Mammary epithelial cell (primary cell): ENCODE results near the gene LIMCH1.

Source experiments
- EZH2 ChIP-seq: IDR thresholded peaks from 2 replicates; pipeline ENCODE4 v1.6.1; 2012; ENCODE audit warnings: low read length, inconsistent platforms, borderline replicate concordance
- TF ChIP-seq, protein P1 (sequence below), 2 donors: IDR thresholded peaks in 1 of 2; conservative IDR thresholded peaks in 1 of 2; 2 replicates each; pipeline ENCODE4 v1.5.1; 2011 to 2012; ENCODE audit warnings: inconsistent platforms in 2 of 2, low read length in 2 of 2, mild to moderate bottlenecking in 2 of 2, control low read depth in 1 of 2, low read depth in 1 of 2; ENCODE audit not compliant: insufficient read depth in 1 of 2; ENCODE audit errors: extremely low read depth in 1 of 2

DNA sequence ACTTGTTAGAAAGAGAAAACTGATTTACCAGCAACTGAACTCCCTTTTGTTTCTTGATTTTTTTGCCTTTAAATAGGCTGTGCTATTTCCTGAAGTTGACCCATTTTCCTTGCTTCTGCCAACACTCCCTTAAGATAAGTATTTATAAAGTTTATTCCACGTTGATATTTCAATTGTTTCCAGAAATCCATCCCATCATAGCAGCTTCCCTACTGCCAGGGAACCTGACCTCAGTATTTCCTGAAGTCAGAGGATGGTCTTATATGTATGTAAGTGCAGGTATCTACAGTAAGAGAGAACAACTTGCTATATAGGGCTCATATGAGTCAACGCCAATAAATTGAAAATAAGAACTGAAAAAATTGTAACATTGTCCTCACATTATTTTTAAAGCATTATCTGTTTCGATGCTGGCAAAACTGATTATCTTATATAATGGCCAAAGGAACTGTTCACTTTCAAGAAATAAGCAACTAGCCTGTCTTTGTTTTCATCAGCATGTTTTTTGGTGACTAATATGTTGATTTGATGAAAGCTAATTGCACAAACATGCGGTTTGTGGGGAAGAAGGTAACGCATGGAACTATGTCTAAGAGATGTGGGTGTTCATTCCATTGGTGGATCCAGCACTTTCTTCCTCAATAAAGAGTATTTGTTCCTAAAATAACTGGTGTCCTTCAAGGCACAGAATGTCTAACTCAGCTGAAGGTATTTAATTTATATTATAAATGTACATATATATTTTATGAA, 4.7 kb downstream of the LIMCH1 start:
- TF ChIP-seq, protein P1, sequence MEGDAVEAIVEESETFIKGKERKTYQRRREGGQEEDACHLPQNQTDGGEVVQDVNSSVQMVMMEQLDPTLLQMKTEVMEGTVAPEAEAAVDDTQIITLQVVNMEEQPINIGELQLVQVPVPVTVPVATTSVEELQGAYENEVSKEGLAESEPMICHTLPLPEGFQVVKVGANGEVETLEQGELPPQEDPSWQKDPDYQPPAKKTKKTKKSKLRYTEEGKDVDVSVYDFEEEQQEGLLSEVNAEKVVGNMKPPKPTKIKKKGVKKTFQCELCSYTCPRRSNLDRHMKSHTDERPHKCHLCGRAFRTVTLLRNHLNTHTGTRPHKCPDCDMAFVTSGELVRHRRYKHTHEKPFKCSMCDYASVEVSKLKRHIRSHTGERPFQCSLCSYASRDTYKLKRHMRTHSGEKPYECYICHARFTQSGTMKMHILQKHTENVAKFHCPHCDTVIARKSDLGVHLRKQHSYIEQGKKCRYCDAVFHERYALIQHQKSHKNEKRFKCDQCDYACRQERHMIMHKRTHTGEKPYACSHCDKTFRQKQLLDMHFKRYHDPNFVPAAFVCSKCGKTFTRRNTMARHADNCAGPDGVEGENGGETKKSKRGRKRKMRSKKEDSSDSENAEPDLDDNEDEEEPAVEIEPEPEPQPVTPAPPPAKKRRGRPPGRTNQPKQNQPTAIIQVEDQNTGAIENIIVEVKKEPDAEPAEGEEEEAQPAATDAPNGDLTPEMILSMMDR (conservative IDR thresholded peaks at IDR 0.05 in 1 of 2, IDR thresholded peaks at IDR 0.05 in 1 of 2; ENCODE audit: extremely low read depth in 1 of 2, insufficient read depth in 1 of 2, low read depth in 1 of 2, low read length in 2 of 2), result no peak
- no peak for TF ChIP-seq EZH2
